HepG2 (cell line): Measurements from ENCODE around the gene KRT12. TPM values are rescaled to one million over a fixed set of nuclear protein-coding genes. Genes with fewer than 3 reads are reported as not detected.

Experiments
- ATAC-seq: fragments of 200-7000 bp; cut with Tn5 transposase; 3 replicates; pipeline ENCODE4 v1.9.1; 2020; ENCODE audit warnings: mild to moderate bottlenecking, moderate library complexity
- BruUV-seq: library from RNA; stranded (reverse); fragments of 400-500 nt; replicated peaks from 2 replicates; lab custom pipeline; 2021; lab: Mats Ljungman, UMichigan
- CTCF ChIA-PET: fragments of 300-600 bp; formaldehyde crosslinking; extraction: SDS; loops from one replicate; lab custom pipeline; 2021; ENCODE audit warnings: low total read pairs, inconsistent platforms, low intra/inter-chr PET ratio; lab: Yijun Ruan, JAX
- POLR2A ChIA-PET: fragments of 350-600 bp; sonication (Branson Sonifier 250); formaldehyde crosslinking; loops from one replicate; lab custom pipeline; 2020; ENCODE audit warnings: antibody characterized with exemption, inconsistent platforms; lab: Yijun Ruan, JAX
- DNase-seq: peaks from one replicate; pipeline ENCODE4 v3.0.0-alpha.2; 2015; ENCODE audit warnings: low spot score
- FAIRE-seq: peaks from 3 replicates; lab custom pipeline; 2011; peaks lifted over from hg19 to GRCh38; lab: Jason Lieb, UNC
- H2AFZ ChIP-seq: one replicate; pipeline ENCODE4 v1.6.1; 2011; ENCODE audit warnings: low read length, inconsistent platforms
- H3K27ac ChIP-seq: fragments of 300-600 bp; 3 replicates; pipeline ENCODE4 v1.8.0; 2011; ENCODE audit warnings: mixed run types, mild to moderate bottlenecking, mixed read lengths, low read length, inconsistent platforms; ENCODE audit not compliant: insufficient read depth; ENCODE audit errors: extremely low read length
- H3K27me3 ChIP-seq, 2 experiments: fragments of 200-600 bp in 1 of 2; 2 replicates in 1 of 2; 3 replicates in 1 of 2; pipeline versions ENCODE4 v1.6.0 to v1.8.0; 2011; ENCODE audit warnings: low read length in 2 of 2, mild to moderate bottlenecking in 2 of 2, moderate library complexity in 2 of 2, inconsistent platforms in 1 of 2; ENCODE audit not compliant: insufficient read depth in 2 of 2, control insufficient read depth in 1 of 2
- H3K36me3 ChIP-seq, 2 experiments: fragments of 200-600 bp in 1 of 2; replicated peaks in 1 of 2; 2 replicates in 1 of 2; 3 replicates in 1 of 2; pipeline versions ENCODE4 v1.5.1 to v1.8.0; 2011; ENCODE audit warnings: low read length in 2 of 2, inconsistent platforms in 1 of 2; ENCODE audit not compliant: insufficient read depth in 2 of 2, control insufficient read depth in 1 of 2
- H3K4me1 ChIP-seq: 2 replicates; pipeline ENCODE4 v1.5.1; 2012; ENCODE audit warnings: low read length, inconsistent platforms; ENCODE audit not compliant: insufficient read depth
- H3K4me2 ChIP-seq: 2 replicates; pipeline ENCODE4 v1.6.0; 2011; ENCODE audit warnings: low read depth, low read length, inconsistent platforms
- H3K4me3 ChIP-seq, 3 experiments: fragments of 200-600 bp in 1 of 3; sonication (generic), shearing (Covaris generic) in 1 of 3; replicated peaks in 1 of 3; 2 replicates each; pipeline ENCODE4 v1.5.1; 2011 to 2016; ENCODE audit warnings: low read length in 3 of 3, inconsistent platforms in 2 of 3, low read depth in 2 of 3, mild to moderate bottlenecking in 2 of 3, control low read depth in 1 of 3, mixed read lengths in 1 of 3; ENCODE audit not compliant: insufficient read depth in 1 of 3
- H3K79me2 ChIP-seq: one replicate; pipeline ENCODE4 v1.6.1; 2011; ENCODE audit warnings: low read length, inconsistent platforms; ENCODE audit not compliant: insufficient read depth
- H3K9ac ChIP-seq: 2 replicates; pipeline ENCODE4 v1.6.0; 2011; ENCODE audit warnings: mild to moderate bottlenecking, low read depth, low read length, inconsistent platforms; ENCODE audit not compliant: insufficient read depth
- H3K9me3 ChIP-seq: 2 replicates; pipeline ENCODE4 v1.5.1; 2012; ENCODE audit warnings: mild to moderate bottlenecking, low read length
- H4K20me1 ChIP-seq: 2 replicates; pipeline ENCODE4 v1.6.0; 2011; ENCODE audit warnings: inconsistent platforms, mild to moderate bottlenecking, low read length, moderate library complexity; ENCODE audit not compliant: insufficient read depth
- ARID2 ChIP-seq: sonication (generic); formaldehyde crosslinking; IDR thresholded peaks from 2 replicates; pipeline ENCODE4 v1.8.1; 2022; ENCODE audit warnings: mild to moderate bottlenecking, missing genetic modification reagents, borderline replicate concordance
- HIC2 ChIP-seq: sonication (generic); formaldehyde crosslinking; IDR thresholded peaks from 2 replicates; pipeline ENCODE4 v1.9.0; 2022; ENCODE audit warnings: low read depth, missing genetic modification reagents
- KDM6A ChIP-seq: IDR thresholded peaks from 2 replicates; pipeline ENCODE4 v1.6.1; 2016; ENCODE audit warnings: low read depth
- PBX2 ChIP-seq: IDR thresholded peaks from 2 replicates; pipeline ENCODE4 v1.6.1; 2016; ENCODE audit warnings: control low read depth
- PHF21A ChIP-seq: sonication (generic); formaldehyde crosslinking; IDR thresholded peaks from 2 replicates; pipeline ENCODE4 v1.5.0; 2020; ENCODE audit warnings: mild to moderate bottlenecking, missing genetic modification reagents
- PHF5A ChIP-seq: IDR thresholded peaks from one replicate; pipeline ENCODE4 v1.6.1; 2018; ENCODE audit warnings: low read depth, missing genetic modification reagents; ENCODE audit not compliant: unreplicated experiment
- RAD51 ChIP-seq: fragments of 450-650 bp; IDR thresholded peaks from 2 replicates; pipeline ENCODE4 v1.6.1; 2016; ENCODE audit warnings: borderline replicate concordance
- SOX13 ChIP-seq, 3 experiments: fragments of 450-650 bp in 1 of 3; sonication (generic) in 1 of 3; formaldehyde crosslinking in 1 of 3; IDR thresholded peaks in 2 of 3; conservative IDR thresholded peaks in 1 of 3; 2 replicates each; pipeline versions ENCODE4 v1.5.0 to v1.6.1; 2016 to 2020; ENCODE audit warnings: antibody characterized with exemption in 1 of 3, mild to moderate bottlenecking in 1 of 3, missing compliant biosample characterization in 1 of 3, missing genetic modification reagents in 1 of 3, moderate library complexity in 1 of 3
- ZIK1 ChIP-seq: sonication (generic); formaldehyde crosslinking; IDR thresholded peaks from 2 replicates; pipeline ENCODE4 v1.5.0; 2020; ENCODE audit warnings: mild to moderate bottlenecking, low read depth, missing genetic modification reagents, borderline replicate concordance
- ZNF609 ChIP-seq: sonication (generic); formaldehyde crosslinking; IDR thresholded peaks from 2 replicates; pipeline ENCODE4 v1.4.0; 2020; ENCODE audit warnings: mild to moderate bottlenecking, missing genetic modification reagents, borderline replicate concordance
- ZNF879 ChIP-seq: sonication (generic); formaldehyde crosslinking; IDR thresholded peaks from 2 replicates; pipeline ENCODE4 v1.8.1; 2023; ENCODE audit warnings: missing genetic modification reagents
- ZXDC ChIP-seq: sonication (generic); formaldehyde crosslinking; IDR thresholded peaks from 2 replicates; pipeline ENCODE4 v1.5.0; 2020; ENCODE audit warnings: mild to moderate bottlenecking, missing genetic modification reagents
- WGBS: methylation state at CpG from one replicate; pipeline ENCODE4 v1.1.6; 2017; ENCODE audit warnings: low lambda C conversion rate; 5-methylcytosine and 5-hydroxymethylcytosine counted together
- in situ Hi-C: cut with HindIII; loops from 2 replicates; pipeline ENCODE4 v1.10.0; 2017; ENCODE audit warnings: low pct_unique_long_range_greater_than_20kb; ENCODE audit not compliant: extremely low pct_ligation_motif_present
- intact Hi-C: fragments of 100-400 bp; cut with micrococcal nuclease; formaldehyde crosslinking; loops from one replicate; pipeline ENCODE4 v1.10.0; 2022; ENCODE audit not compliant: unreplicated experiment
- polyA plus RNA-seq, 8 experiments: library from polyadenylated mRNA; depleted of rRNA in 3 of 8; stranded (reverse) in 7 of 8; unstranded in 1 of 8; fragments of >200 nt; fragmentation: Illumina TruSeq in 4 of 8; extraction: Trizol in 4 of 8; gene quantifications; 2 replicates each; pipeline versions ENCODE4 v1.2.1 to v1.2.3, GENCODE V29; 2011 to 2016; ENCODE audit warnings: low read depth in 4 of 8, missing spikeins in 1 of 8, mixed read lengths in 1 of 8; ENCODE audit not compliant: insufficient read depth in 1 of 8
- total RNA-seq, 5 experiments: library from RNA; depleted of rRNA; stranded (reverse); fragments of >200 nt; fragmentation: Illumina TruSeq; extraction: Trizol; gene quantifications; 2 replicates each; pipeline ENCODE4 v1.2.3, GENCODE V29; 2016; ENCODE audit warnings: low read depth in 1 of 5

KRT12 gene
- total and polyA plus RNA-seq, 2 of the 13 experiments (the other 11 are each of a cell fraction or from before 2014, with no cell fraction given), result 0.07 to 0.09 TPM

- TF ChIP-seq HIC2 (no peak), ZXDC (no peak), PHF21A (CRISPR knock-in tag) (no peak), KDM6A (CRISPR knock-in tag) (no peak)
These were observed at the start of gene KRT12 (continued) for GRCh38 chr17:40866838-40867237.

GRCh38 chr17:40916366-40916765 is 49.3 kb upstream of the KRT12 start:
- ChIA-PET POLR2A (interaction anchor here (0.9 to 2.5 kb wide), 5 partner anchors 15 to 143 kb away, joined by 3 to 18 read pairs (median 6); no protein-coding TSS in a partner anchor), CTCF (no interaction called here)
- DNase-seq, result no peak
- ATAC-seq, result no peak
- Histone ChIP-seq H3K4me3 (no peak overlapping the region), H3K36me3 (no peaks in the 10 kb centered on the region), H3K9ac (no peak overlapping the region), H4K20me1 (no peaks in the 10 kb centered on the region), H3K27ac (no peak overlapping the region), H3K9me3 (no peaks in the 10 kb centered on the region), H3K4me1 (peaks cover 22% of the 10 kb centered on the region), H3K79me2 (no peaks in the 10 kb centered on the region), H3K27me3 (no peaks in the 10 kb centered on the region), H3K4me2 (no peak overlapping the region), H2AFZ (no peak overlapping the region)
- no TSS peak for BruUV-seq
- WGBS, result 96% methylated on average over 1 of the region's 1 CpG
- in situ Hi-C loops (no loop called here), intact Hi-C loops (no loop called here)
- FAIRE-seq, result no peak
- TF ChIP-seq ZIK1, result no peak
- TF ChIP-seq SOX13 (IDR thresholded peaks at IDR 0.05), result no peak
- TF ChIP-seq SOX13 (CRISPR knock-in tag; conservative IDR thresholded peaks at IDR 0.05 in 1 of 2, IDR thresholded peaks at IDR 0.05 in 1 of 2), result no peak
- no peak for TF ChIP-seq PBX2 (CRISPR knock-in tag)
- no peak for TF ChIP-seq ARID2 (CRISPR knock-in tag)
- TF ChIP-seq RAD51, result no peak
- TF ChIP-seq ZNF879 (CRISPR knock-in tag), result no peak
- no peak for TF ChIP-seq PHF5A (CRISPR knock-in tag)
- TF ChIP-seq ZNF609 (CRISPR knock-in tag), result no peak
